CD4-positive, alpha-beta T cell treated with Interleukin-4 for 4 hours (primary cell): Measurements from ENCODE around the gene KNL1.
"Not testable (repeated sequence)": the region's sequence is repeated elsewhere in the genome, so short reads cannot be mapped to it uniquely, and the experiment has no call there.

Experiments used
- DNase-seq: peaks from one replicate; pipeline ENCODE4 v3.0.0-alpha.2; 2020

KNL1 gene, protein sequence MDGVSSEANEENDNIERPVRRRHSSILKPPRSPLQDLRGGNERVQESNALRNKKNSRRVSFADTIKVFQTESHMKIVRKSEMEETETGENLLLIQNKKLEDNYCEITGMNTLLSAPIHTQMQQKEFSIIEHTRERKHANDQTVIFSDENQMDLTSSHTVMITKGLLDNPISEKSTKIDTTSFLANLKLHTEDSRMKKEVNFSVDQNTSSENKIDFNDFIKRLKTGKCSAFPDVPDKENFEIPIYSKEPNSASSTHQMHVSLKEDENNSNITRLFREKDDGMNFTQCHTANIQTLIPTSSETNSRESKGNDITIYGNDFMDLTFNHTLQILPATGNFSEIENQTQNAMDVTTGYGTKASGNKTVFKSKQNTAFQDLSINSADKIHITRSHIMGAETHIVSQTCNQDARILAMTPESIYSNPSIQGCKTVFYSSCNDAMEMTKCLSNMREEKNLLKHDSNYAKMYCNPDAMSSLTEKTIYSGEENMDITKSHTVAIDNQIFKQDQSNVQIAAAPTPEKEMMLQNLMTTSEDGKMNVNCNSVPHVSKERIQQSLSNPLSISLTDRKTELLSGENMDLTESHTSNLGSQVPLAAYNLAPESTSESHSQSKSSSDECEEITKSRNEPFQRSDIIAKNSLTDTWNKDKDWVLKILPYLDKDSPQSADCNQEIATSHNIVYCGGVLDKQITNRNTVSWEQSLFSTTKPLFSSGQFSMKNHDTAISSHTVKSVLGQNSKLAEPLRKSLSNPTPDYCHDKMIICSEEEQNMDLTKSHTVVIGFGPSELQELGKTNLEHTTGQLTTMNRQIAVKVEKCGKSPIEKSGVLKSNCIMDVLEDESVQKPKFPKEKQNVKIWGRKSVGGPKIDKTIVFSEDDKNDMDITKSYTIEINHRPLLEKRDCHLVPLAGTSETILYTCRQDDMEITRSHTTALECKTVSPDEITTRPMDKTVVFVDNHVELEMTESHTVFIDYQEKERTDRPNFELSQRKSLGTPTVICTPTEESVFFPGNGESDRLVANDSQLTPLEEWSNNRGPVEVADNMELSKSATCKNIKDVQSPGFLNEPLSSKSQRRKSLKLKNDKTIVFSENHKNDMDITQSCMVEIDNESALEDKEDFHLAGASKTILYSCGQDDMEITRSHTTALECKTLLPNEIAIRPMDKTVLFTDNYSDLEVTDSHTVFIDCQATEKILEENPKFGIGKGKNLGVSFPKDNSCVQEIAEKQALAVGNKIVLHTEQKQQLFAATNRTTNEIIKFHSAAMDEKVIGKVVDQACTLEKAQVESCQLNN (N-terminal part only)

DNA sequence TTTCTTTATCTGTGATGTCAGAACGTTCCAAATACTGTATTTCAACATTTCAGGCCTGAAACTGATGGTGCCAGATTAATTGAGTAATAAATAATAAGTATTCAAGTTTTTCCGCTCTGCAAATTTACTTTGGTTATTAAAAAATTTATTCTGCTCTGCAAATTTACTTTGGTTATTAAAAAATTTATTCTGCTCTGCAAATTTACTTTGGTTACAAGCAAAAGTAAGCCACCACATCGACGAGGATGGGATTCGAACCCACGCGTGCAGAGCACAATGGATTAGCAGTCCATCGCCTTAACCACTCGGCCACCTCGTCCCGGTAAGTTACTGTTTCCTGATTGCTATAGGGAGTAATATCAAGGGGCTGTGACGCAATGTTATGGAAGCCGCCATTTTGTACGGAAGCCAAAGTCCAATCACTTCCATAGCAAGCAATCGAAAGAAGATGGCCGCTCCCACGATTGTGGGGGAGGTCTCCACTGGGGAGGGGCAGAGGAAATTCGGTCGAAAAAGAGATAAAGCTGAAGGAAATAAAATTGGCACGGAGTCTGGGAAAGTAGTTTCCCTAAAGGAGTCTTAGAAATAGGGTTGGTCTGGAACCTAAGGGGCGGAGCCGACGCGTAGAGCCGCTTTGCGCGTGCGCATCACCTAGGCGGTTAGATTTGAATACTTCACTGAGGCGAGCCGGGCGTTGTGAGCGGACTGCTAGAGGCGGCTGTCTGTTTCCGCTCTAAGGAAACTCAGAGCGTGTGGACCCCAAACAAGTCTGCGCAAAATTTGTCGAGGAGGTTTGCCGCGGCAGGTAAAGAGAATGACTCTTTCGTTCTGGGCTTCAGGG is at the start of gene KNL1:
TSS of gene KNL1 (plus strand) at position 662 of the 841 bp plus-strand sequence. CDS start 8,683 bp downstream, outside the sequence.
- DNase-seq, result peak; percentile 95

DNA sequence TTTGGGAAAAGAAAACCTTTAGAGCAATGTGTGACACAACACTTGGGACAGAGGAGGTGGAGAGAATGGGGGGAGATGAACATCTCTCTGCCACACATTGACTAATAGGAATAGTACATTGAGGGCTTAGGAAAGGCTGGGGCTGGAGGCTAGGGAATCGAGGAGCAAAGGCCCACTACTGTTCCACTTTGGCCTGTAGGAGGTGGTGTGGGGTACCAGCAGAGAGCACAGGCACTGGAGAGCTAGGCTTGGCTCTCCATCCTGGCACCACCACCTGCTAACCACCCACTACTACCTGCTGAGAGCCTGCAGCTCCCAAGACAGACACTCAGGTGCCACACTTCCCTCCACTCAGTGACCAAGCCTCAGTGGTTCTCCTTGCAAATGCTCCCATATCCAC is 48.6 kb upstream of the KNL1 start:
- DNase-seq, result no peak

DNA sequence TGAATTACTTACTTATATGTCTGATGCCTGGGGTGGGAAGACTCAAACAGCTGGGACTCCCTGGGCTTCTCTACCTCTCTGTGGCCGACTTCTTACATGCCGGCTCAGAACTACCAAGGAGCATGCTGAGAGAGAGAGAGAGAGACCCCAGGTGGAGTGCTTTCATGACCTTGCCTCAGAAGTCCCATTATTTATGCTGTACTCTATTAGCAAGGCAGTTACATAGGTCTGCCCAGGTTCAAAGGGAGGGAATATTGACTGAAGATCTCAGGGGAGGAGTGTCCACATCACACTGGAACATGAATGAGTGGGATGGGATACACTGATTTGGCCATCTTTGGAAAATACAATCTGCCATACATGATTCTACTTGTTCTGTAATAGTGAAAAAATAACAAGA is 45.4 kb upstream of the KNL1 start:
- DNase-seq, result no peak

DNA sequence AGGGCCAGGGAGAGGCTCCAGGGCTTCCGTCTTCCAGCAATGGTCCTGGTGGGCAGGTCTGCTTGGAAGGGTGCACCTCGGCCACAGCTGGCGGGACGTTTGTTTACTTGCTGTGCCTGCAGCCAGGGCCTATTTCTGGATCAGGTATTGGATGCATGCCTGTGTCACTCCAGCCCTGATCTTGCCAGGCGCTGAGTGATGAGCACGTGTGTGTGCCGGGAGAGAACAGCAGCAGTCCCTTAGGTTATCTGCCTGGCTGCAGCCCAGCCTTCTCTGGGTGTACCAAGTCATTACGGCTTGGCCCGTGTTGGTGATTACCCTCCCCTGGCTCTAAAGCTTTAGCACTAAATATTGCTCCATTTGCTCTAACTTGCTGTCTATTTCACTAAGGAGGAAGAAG is 44.2 kb upstream of the KNL1 start:
- DNase-seq, result no peak

DNA sequence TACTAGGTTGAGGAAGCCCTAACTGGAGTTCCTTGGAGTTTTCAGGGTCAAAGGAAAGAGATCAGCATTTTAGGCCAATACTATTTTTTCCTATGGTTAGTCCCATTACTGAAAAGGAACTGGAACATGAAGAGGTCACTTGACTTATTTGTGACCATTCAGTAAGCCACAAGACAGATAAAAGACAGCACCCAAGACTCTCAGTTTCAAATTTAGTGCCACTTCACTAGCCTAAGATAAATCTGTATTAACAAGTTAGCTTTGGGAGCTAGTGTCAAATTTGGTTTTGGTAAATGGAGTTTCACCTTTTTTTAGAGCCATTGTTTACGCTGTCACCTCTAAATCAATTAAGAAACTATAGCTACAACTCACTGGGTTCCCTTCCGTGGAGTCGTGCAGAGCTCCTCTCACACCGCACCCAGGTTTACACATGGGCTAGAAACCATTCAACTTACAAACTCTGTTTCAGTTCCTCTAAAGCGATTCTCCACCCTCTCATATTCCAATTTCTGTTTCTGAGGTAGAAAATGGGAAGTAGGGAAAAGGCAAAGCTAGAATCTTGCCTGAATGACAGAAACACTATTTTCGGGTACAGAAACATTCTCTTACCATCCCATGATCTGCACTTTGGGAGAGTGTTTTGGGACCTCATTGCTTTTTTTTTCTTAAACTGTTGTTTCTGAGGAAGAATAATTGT is 43.6 kb upstream of the KNL1 start:
- no peak for DNase-seq

DNA sequence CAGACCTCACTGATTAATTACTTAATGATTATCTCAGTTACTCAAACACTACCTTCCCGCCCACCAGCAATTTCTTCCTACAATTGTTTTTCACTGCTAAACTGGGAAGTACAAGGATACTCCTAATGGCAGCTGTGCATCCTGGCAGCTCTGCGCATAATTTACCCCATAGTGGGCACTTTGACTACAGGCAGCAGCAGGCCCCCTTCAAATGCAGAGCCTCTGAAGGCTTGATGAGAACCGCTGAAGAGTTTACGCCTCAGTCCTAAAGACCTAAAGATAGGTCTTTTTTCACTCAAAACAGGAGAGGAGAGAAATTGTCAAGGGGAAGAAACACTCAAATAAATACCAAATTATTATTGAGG is 39.9 kb upstream of the KNL1 start:
- DNase-seq, result no peak

DNA sequence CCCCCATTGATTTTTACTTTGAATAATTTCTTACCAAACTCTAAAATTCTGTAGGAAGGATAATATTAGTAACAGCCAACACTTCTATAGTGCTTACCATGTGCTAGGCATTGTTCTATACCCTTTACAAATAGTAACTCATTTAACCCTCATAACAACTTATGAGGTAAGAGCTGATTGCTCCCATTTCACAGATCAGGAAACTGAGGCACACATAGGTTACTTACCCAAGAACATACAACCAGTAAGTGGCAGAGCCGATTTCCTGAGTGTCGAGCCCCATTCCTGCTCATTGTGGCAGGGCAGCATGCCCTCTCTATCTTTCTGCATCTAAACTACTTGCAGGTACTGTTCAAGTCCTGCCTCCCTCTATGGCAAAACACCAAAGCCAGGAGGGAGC is 38.2 kb upstream of the KNL1 start:
- DNase-seq, result no peak

DNA sequence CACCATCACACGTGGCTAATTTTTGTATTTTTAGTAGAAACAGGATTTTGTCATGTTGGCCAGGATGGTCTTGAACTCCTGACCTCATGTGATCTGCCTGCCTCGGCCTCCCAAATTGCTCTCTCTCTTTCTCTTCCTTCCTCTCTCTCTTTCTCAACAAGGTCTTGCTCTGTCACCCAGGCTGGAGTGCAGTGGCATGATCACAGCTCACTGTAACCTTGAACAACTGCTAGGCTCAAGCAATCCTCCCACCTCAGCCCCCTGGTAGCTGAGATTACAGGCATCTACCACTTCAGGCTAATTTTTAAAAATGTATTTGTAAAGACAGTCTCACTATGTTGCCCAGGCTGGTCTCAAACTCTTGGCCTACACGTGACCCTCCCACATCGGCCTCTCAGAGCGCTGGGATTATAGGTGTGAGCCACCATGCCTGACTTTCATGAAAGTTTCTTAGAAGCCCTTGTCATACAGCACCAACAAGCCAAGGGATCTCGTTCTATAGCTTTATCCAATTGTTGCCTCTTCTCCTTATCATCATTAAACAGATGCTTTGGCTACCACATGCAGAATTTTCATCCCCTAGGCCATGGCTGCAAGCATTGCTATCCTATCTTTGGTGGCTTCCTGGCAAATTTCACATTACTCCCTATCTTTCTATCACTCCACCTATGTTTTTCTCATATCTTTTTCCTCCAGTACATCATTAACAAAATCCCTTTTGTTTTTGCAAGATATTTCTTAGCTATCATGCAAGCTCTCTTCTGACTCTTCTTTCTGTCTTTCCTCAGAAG is 34.9 kb upstream of the KNL1 start:
- no peak for DNase-seq

DNA sequence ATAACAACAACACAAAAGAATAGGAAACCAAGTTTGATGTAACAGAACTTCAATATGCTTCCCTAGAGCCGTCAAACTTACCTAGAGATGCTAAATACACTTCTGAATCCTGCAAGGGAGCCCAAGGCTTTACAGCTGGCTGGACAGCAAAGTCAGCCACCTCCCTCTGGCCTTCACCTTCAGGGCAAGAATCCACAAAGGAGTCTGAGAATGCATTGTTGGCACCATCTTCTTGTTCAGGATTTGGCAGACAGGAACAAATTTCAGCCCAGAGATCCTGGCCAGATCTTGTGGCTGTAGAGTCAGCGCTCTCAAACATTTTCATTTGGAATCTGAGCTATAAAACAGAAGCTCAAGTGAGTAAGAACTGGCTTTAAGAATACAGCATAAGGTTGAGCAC is 31.4 kb upstream of the KNL1 start:
- DNase-seq, result no peak

DNA sequence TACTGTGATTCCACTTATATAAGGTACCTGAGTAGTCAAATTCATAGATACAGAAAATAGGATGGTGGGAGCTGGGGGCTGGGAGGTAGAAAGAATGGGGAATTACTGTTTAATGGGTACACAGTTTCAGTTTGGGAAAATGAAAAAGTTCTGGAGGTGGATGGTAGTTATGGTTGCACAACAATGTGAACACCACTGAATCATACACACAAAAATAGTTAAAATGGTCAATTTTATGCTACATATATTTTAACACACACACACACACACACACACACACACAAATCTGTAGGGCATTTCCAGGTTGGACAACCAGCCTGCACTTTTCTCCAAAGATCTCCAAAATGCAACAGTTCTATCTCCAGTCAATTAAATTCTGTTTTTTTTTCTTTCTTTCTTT is 30.6 kb upstream of the KNL1 start:
- DNase-seq, result no peak

DNA sequence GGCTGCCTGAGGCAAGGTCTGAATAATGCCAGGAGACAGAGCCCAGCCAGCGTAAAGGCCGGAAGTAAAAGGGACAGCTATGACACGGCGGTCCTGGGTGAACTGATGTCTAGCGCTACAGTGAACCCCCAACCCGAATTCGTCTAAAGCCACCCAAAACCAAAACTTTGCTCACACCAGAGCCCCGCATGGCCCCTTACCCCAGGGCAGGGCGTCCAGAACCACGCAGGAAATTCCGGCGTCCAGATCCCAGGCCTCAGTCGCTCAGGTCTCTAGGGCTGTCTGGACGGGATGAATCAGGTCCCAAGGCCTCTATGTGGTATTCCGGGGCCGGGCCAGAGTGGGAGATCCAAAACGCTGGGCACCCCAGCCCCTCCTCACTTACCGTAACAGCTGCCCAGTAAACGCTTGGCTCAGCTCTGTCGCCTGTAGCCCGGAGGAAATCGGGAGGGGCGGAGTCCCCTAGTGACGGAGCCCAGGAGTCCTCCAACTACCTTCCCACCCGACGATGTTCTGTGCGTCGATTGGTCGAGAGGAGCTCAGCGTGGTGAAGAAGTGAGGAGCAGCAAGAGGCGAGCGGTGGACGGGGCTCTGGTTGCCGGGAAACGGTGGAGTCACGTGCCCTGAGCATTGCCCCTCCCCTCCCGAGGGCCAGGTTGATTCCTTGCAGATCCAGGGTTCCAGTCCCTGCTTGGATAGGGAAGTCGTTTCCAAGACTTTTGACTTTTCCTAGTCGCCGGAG is 29.3 kb upstream of the KNL1 start, which contains the start of gene CCDC32:
TSS of gene CCDC32 (minus strand) at position 452 of the 742 bp plus-strand sequence. CDS start 2,027 bp downstream, outside the sequence.
- DNase-seq, result peak; percentile 95

DNA sequence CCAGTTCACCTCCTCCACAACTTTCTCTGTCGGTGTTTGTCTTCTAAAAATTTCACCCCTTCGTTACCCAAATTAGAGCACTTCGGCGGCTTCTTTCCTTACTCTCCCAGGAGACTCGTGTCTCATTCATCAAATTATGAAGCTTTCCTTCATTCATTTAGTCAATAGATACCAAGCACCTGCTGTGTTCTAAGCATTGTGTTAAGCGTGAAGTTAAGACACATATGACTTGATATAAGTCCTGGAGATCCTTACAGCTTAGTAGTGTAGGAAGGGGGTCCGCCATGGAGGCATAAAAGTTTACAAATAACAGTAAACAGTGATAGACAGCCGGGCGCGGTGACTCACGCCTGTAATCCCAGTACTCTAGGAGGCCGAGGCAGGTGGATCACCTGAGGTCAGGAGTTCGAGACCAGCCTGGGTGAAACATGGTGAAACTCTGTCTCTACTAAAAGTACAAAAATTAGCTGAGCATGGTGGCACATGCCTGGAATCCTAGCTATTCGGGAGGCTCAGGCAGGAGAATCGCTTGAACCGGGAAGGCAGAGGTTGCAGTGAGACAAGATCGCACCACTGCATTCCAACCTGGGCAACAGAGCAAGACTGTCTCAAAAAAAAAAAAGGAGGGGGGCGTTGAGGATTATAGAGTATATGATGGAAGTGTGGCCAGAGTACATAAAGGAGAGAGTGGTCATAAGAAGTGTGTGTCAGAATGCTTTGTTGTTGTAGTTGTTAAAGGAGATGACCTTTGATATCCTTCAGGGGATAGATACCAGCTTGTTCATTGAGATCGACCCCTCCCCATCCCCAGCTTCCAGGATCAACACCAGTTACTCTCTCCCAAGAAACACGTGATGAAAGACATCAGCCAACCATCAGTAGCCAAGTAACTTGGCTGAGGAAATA is 28.5 kb upstream of the KNL1 start:
- DNase-seq, result no peak

DNA sequence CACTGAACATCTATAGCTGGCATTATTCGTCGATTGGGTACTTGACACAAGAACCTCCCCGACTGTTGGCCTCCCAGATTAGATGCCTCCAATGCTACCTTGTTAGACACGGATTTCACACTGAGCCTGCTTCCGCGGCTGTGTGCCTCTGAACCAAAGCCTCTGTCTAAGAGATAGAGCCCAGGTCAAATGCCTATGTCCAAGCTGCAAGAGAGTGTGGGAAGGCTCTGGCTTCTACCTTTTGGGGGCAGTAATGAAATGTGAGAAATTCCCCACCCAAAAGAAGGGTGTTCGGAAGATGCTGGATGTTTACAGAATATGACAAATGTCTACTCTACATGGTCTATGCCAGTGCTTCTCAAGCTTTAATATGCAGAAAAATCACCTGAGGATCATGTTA is 26.9 kb upstream of the KNL1 start:
- DNase-seq, result no peak

DNA sequence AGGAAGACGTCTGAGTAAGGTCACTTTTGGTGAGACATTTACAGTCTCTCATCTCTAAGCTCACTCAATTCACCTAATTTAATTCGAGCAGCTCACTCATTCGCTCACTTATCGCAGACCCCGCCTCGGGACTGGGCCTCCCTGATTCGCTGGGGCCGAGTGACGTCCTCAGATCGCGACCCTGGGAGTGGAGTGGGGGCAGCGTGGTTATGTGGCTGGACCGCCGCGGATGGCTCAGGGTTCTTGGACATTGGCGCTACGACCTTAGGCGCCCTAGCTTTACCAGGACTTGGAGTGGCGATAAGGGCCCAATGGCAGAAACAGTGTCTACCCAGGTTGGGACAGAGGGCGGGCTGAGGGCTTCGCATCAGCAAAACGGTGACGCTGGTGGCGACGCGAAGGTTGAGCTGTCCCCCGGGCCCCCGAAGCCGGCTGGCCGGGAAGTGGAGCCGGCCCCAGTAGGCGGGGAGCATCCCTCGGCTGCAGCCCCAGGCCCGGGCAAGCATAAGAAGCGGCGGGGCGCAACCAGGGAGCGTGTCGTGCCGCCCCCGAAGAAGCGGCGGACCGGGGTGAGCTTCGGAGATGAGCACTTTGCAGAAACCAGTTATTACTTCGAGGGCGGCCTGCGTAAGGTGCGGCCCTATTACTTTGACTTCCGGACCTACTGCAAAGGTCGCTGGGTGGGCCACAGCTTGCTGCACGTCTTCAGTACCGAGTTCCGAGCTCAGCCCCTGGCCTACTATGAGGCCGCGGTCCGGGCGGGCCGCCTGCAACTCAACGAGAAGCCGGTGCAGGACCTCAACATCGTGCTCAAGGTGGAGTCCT is 24.7 kb upstream of the KNL1 start, which contains the start of gene RPUSD2:
TSS of gene RPUSD2 (plus strand) at position 171 of the 825 bp plus-strand sequence. CDS start at position 210, 39 bp downstream.
- DNase-seq, result peak; percentile 91

DNA sequence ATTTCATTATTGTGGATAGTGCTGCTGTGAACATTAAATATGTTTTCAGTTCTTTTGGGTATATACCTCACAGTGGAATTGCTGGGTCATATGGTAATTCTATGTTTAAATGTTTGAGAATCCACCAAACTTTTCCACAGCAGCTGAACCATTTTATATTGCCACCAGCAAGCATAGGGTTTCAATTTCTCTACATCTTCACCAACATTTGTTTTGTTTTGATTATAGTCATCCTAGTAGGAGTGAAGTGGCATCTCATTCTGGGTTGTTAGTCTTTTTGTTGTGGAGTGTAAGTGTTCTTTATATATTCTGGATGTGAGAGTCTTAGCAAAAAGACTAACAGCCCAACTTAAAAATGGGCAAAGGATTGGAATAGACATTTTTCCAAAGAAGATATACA is 18.9 kb upstream of the KNL1 start:
- DNase-seq, result no peak

DNA sequence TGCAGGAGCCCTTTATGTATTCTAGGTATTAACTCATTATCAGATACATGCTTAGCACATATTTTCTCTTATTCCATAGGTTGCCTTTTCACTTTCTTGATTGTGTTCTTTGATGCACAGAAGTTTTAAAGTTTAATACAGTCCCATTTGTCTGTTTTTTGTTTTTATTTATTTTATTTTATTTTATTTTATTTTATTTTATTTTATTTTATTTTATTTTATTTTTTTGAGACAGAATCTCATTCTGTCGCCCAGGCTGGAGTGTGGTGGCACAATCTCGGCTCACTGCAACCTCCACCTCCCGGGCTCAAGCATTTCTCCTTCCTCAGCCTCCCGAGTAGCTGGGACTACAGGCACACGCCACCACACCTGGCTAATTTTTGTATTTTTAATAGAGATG is 17.1 kb upstream of the KNL1 start:
- DNase-seq, result not testable (repeated sequence)

DNA sequence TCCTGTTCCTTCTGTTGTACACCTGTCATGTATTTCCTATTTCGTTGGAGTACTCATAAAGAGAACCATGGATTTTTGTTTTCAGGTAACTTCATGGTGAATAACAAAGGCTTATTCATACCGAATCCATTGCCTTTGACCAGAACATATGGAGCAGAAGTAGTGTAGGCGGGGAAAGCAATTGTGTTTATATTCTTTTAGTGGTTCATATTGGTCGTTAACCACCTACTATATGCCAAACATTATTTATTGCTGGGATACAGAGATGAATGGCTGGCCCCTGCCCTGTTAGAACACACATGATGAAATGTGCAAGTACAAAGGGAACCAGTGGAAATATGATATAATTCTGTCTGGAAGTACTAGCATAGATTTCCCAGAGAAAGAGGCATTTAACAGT is 15.2 kb upstream of the KNL1 start:
- DNase-seq, result no peak

DNA sequence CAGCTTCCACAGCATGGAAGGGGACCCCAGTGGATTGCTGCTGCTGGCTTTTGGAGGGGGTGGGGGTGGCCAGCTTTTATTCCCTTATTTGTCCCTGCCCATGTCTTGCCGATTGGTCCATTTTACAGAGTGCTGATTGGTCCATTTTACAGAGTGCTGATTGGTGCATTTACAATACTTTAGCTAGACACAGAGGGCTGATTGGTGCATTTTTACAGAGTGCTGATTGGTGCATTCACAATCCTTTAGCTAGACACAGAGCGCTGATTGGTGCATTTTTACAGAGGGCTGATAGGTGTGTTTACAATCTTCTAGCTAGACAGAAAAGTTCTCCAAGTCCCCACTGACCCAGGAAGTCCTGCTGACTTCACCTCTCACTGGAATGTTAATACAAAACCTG is 12.3 kb upstream of the KNL1 start:
- not testable (repeated sequence) for DNase-seq
